Left lung (tissue), 10 donors: ENCODE results near the gene CFAP299. TPM values are rescaled to one million over a fixed set of nuclear protein-coding genes. Genes with fewer than 3 reads are reported as not detected.

ENCODE experiments used
- ATAC-seq: fragments of 200-7000 bp; cut with Tn5 transposase; one replicate; pipeline ENCODE4 v1.9.1; 2020; ENCODE audit warnings: moderate library complexity
- DNase-seq, 4 donors: peaks; one replicate each; pipeline ENCODE4 v3.0.0-alpha.2; 2013 to 2020
- H3K27ac ChIP-seq, 2 donors: fragments of 200-600 bp; sonication (generic) in 1 of 2; one replicate each; pipeline versions ENCODE4 v1.5.0 to v1.8.0; 2020 to 2021
- H3K27me3 ChIP-seq, 2 donors: fragments of 200-600 bp; sonication (generic) in 1 of 2; one replicate each; pipeline versions ENCODE4 v1.5.0 to v1.8.0; 2020 to 2021
- H3K36me3 ChIP-seq, 2 donors: fragments of 200-600 bp; sonication (generic) in 1 of 2; one replicate each; pipeline versions ENCODE4 v1.5.0 to v1.8.0; 2020 to 2021
- H3K4me1 ChIP-seq, 2 donors: fragments of 200-600 bp; one replicate each; pipeline ENCODE4 v1.8.0; 2021
- H3K4me3 ChIP-seq, 2 donors: fragments of 200-600 bp; sonication (generic) in 1 of 2; one replicate each; pipeline versions ENCODE4 v1.5.0 to v1.8.0; 2020 to 2021; ENCODE audit warnings: mild to moderate bottlenecking in 1 of 2
- H3K9me3 ChIP-seq, 2 donors: fragments of 200-600 bp; sonication (generic) in 1 of 2; one replicate each; pipeline versions ENCODE4 v1.5.0 to v1.8.0; 2020 to 2021
- intact Hi-C, 2 donors: fragments of 100-400 bp; cut with DNase I; formaldehyde crosslinking; loops; one replicate each; pipeline versions ENCODE4 v1.11.2 to v1.14.2; 2022
- polyA plus RNA-seq, 6 donors: library from polyadenylated mRNA; unstranded; fragments of 120-200 nt; gene quantifications; one replicate each; pipeline ENCODE4 v1.2.1, GENCODE V29; 2013; ENCODE audit not compliant: insufficient read length in 6 of 6
- total RNA-seq, 2 donors: library from RNA; stranded (reverse); fragmentation: NEBNext Ultra II Directional; extraction: Animal tissue kit (Norgen Biotek cat#: 25700); gene quantifications; one replicate each; pipeline ENCODE4 v1.2.1, GENCODE V29; 2021
- TF ChIP-seq, protein P1 (sequence below), 2 donors: fragments of 200-600 bp; sonication (generic) in 1 of 2; IDR thresholded peaks; one replicate each; pipeline versions ENCODE4 v1.5.0 to v1.8.0; 2021; ENCODE audit warnings: antibody characterized with exemption in 2 of 2
- donor health status: DM: no; HTN: yes; CAD: no.
- donor health status: DM: no; HTN: no; CAD: no.

The CFAP299 gene
- total and polyA plus RNA-seq, 8 donors: 1.2 to 2.3 (median 1.6) TPM; not detected in 1

DNA sequence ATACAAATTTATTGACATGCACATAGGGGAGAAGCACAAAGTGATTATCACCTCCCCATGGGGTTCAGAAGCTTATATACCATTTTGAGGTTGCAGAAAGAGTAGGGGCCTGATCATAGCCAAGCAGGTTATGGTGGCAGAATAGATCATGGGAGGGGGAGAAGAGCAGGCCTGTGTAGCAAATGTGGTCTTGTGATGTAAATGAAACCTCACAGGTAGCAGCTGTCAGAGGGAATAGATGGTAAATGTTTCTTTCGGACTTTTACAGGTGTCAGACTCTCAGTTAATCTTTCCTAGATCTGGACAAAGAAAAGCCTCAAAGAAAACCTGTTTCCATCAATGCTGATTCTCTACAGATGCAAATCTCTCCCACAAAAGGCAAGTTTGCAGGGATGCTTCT is 84.4 kb downstream of the CFAP299 start:
- no peak overlapping the region for H3K27ac ChIP-seq
- H3K4me3 ChIP-seq: no peak overlapping the region
- H3K36me3 ChIP-seq: no peaks in the 10 kb centered on the region
- no peaks in the 10 kb centered on the region for H3K27me3 ChIP-seq
- ATAC-seq (no peak), DNase-seq (no peak)
- intact Hi-C loops: no loop called here
- no peaks in the 10 kb centered on the region for H3K9me3 ChIP-seq
- no peaks in the 10 kb centered on the region for H3K4me1 ChIP-seq
- TF ChIP-seq, protein P1, sequence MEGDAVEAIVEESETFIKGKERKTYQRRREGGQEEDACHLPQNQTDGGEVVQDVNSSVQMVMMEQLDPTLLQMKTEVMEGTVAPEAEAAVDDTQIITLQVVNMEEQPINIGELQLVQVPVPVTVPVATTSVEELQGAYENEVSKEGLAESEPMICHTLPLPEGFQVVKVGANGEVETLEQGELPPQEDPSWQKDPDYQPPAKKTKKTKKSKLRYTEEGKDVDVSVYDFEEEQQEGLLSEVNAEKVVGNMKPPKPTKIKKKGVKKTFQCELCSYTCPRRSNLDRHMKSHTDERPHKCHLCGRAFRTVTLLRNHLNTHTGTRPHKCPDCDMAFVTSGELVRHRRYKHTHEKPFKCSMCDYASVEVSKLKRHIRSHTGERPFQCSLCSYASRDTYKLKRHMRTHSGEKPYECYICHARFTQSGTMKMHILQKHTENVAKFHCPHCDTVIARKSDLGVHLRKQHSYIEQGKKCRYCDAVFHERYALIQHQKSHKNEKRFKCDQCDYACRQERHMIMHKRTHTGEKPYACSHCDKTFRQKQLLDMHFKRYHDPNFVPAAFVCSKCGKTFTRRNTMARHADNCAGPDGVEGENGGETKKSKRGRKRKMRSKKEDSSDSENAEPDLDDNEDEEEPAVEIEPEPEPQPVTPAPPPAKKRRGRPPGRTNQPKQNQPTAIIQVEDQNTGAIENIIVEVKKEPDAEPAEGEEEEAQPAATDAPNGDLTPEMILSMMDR (IDR thresholded peaks at IDR 0.05): no peak

DNA sequence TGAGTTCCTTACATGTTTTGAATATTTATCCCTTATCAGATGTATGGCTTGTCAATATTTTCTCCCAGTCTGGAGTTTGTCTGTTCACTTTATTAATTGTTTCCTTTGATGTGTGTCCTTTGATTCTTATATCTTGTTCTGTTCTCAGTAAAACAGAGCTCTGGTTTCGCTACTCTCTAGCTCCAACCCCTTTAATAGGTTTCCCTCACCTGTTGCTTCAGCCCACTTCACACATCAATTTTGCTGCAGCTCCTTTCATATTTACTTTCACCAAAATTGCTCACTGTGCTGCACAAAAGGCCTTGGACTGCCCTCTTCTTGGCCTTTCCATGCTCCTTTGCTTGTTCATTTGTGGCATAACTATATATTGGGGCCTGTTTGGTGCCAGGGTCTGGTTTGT is 85.1 kb downstream of the CFAP299 start:
- ATAC-seq (no peak), DNase-seq (no peak)
- intact Hi-C loops: no loop called here
- H3K27ac ChIP-seq: no peak overlapping the region
- no peaks in the 10 kb centered on the region for H3K4me1 ChIP-seq
- H3K9me3 ChIP-seq: no peaks in the 10 kb centered on the region
- TF ChIP-seq, protein P1 (IDR thresholded peaks at IDR 0.05): no peak
- H3K27me3 ChIP-seq: no peaks in the 10 kb centered on the region
- no peak overlapping the region for H3K4me3 ChIP-seq
- no peaks in the 10 kb centered on the region for H3K36me3 ChIP-seq

DNA sequence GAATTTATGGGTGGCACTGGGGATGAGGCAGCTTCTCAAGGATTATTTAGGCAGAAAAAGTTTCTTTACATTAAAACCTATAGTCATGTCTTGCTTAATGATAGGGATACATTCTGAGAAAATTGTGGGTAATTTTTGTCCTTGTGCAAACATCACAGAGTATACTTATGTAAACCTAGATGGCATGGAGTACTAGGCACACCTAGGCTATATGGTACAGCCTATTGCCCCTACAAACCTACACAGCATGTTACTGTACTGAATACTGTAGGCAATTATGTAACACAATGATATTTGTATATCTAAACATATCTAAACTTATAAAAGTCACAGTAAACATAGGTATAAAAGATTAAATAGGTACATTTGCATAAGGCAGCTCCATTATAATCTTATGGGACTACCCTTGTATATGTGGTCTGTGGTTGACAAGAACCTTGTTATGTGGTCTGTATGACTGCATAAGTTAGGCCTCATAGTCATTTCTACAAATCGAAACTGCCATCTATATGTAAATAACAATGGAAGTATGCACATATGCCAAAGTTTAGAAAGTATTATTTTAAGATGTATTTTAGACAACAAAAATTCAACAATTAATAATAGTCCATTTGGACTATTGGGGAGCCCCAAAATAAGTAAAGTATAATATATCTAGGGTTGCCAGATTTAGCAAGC is 87.3 kb downstream of the CFAP299 start:
- no peak overlapping the region for H3K4me3 ChIP-seq
- intact Hi-C loops: no loop called here
- H3K27ac ChIP-seq: no peak overlapping the region
- no peaks in the 10 kb centered on the region for H3K27me3 ChIP-seq
- H3K4me1 ChIP-seq: no peaks in the 10 kb centered on the region
- TF ChIP-seq, protein P1 (IDR thresholded peaks at IDR 0.05): no peak
- H3K9me3 ChIP-seq: no peaks in the 10 kb centered on the region
- DNase-seq: no peak
- H3K36me3 ChIP-seq: no peaks in the 10 kb centered on the region
- no peak for ATAC-seq

DNA sequence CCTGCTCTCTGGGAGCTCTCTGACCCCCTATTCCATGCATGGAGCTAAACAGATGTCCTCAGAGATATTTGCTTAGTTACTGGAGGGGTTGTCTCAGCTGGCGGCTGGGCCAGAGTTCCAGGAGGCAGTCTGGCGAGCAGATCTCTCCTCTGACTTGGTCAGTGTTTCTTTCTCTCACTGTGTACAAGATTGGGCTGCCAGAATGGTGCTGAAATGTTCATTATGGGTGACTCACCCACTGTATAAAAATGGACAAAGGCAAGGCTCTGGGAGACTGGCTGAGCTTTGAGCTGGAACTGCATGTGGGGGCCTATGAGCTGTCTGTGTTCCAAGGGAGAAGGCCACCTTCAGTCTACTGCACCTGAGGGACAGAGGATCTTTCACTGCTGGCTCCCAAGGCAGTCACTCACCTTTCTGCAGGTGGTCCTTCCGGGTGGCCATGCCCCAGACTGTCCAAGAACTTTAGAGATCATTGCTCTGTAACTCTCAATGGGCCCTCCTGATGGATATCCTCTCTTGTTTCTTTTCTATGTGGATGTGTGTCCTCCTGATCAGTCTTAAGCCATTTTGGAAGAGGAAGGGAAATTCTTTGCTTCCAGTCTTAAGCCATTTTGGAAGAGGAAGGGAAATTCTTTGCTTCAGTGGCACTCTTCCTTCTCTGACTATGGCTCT is 88.2 kb downstream of the CFAP299 start:
- H3K27ac ChIP-seq: no peak overlapping the region
- no peaks in the 10 kb centered on the region for H3K36me3 ChIP-seq
- H3K4me3 ChIP-seq: no peak overlapping the region
- TF ChIP-seq, protein P1 (IDR thresholded peaks at IDR 0.05): no peak
- DNase-seq: peak in 1 of 4 donors; percentile 17
- no peaks in the 10 kb centered on the region for H3K4me1 ChIP-seq
- no peaks in the 10 kb centered on the region for H3K27me3 ChIP-seq
- intact Hi-C loops: no loop called here
- ATAC-seq: no peak
- H3K9me3 ChIP-seq: no peaks in the 10 kb centered on the region

DNA sequence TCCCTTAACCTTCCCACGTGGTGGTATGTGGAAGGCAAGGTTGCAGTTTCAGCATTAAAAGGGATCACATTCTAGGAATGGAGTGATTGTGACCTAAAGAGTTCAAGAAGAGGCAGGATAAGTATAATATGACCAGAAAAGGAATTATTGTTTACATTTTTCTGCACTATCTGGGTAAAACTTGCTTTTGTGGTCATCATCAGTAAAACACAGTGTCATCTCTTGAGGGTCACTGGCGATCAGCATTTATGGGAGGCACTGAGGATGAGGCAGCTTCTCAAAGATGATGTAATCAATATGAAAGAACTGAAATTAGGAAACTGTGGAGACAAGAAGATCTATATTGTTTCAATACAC is 88.7 kb downstream of the CFAP299 start:
- Histone ChIP-seq H3K27me3 (no peaks in the 10 kb centered on the region), H3K27ac (no peak overlapping the region), H3K9me3 (no peaks in the 10 kb centered on the region), H3K4me3 (no peak overlapping the region), H3K4me1 (no peaks in the 10 kb centered on the region), H3K36me3 (no peaks in the 10 kb centered on the region)
- ATAC-seq (no peak), DNase-seq (no peak)
- intact Hi-C loops: no loop called here
- TF ChIP-seq, protein P1 (IDR thresholded peaks at IDR 0.05): no peak
